Keratinocyte (primary cell): Measurements from ENCODE around the gene DDX39B.
"Not testable (repeated sequence)": the region's sequence is repeated elsewhere in the genome, so short reads cannot be mapped to it uniquely, and the experiment has no call there.

Source experiments
- CTCF ChIP-seq, 3 experiments: IDR thresholded peaks in 1 of 3; conservative IDR thresholded peaks in 1 of 3; optimal IDR thresholded peaks in 1 of 3; 2 replicates in 2 of 3; 3 replicates in 1 of 3; pipeline versions ENCODE3 to v1.5.1; 2011; ENCODE audit warnings: low read length in 3 of 3, mild to moderate bottlenecking in 3 of 3, moderate library complexity in 2 of 3, control low read depth in 1 of 3, inconsistent platforms in 1 of 3; ENCODE audit not compliant: insufficient read depth in 2 of 3; ENCODE audit errors: extremely low read depth in 1 of 3
- EZH2 ChIP-seq: IDR thresholded peaks from one replicate; pipeline ENCODE4 v1.6.1; 2012; ENCODE audit warnings: inconsistent platforms, mild to moderate bottlenecking, low read length, moderate library complexity

- not testable (repeated sequence) for TF ChIP-seq EZH2; CTCF (optimal IDR thresholded peaks at IDR 0.05 in 1 of 3, IDR thresholded peaks at IDR 0.05 in 1 of 3, conservative IDR thresholded peaks at IDR 0.05 in 1 of 3; ENCODE audit: extremely low read depth in 1 of 3, insufficient read depth in 2 of 3, low read length in 3 of 3)
Observed at GRCh38 chr6:31509036-31509435, 32.8 kb downstream of the DDX39B start.
